Transverse colon (tissue), 4 donors: Measurements from ENCODE around the gene GTF3C1.

Source experiments
- EP300 ChIP-seq: sonication (generic); formaldehyde crosslinking; IDR thresholded peaks from one replicate; pipeline ENCODE4 v1.6.1; 2017; ENCODE audit warnings: antibody characterized with exemption, low read depth
- POLR2A ChIP-seq: fragments of 450-650 bp; IDR thresholded peaks from one replicate; pipeline ENCODE4 v1.6.1; 2016; ENCODE audit warnings: antibody characterized with exemption, mild to moderate bottlenecking, moderate library complexity
- POLR2AphosphoS5 ChIP-seq, 3 donors: sonication (generic); formaldehyde crosslinking; IDR thresholded peaks; one replicate each; pipeline ENCODE4 v1.6.1; 2016; ENCODE audit warnings: antibody characterized with exemption in 3 of 3
- TF ChIP-seq, protein P1 (sequence below), 5 experiments: fragments of 200-600 bp in 3 of 5; fragments of 450-650 bp in 2 of 5; sonication (generic) in 3 of 5; IDR thresholded peaks; 1 replicate in 2 of 5; 2 replicates in 3 of 5; pipeline ENCODE4 v1.5.1; 2016 to 2017; ENCODE audit warnings: antibody characterized with exemption in 5 of 5, inconsistent platforms in 3 of 5, mild to moderate bottlenecking in 2 of 5, moderate library complexity in 1 of 5

- TF ChIP-seq POLR2A, result no peak
- TF ChIP-seq, protein P1, sequence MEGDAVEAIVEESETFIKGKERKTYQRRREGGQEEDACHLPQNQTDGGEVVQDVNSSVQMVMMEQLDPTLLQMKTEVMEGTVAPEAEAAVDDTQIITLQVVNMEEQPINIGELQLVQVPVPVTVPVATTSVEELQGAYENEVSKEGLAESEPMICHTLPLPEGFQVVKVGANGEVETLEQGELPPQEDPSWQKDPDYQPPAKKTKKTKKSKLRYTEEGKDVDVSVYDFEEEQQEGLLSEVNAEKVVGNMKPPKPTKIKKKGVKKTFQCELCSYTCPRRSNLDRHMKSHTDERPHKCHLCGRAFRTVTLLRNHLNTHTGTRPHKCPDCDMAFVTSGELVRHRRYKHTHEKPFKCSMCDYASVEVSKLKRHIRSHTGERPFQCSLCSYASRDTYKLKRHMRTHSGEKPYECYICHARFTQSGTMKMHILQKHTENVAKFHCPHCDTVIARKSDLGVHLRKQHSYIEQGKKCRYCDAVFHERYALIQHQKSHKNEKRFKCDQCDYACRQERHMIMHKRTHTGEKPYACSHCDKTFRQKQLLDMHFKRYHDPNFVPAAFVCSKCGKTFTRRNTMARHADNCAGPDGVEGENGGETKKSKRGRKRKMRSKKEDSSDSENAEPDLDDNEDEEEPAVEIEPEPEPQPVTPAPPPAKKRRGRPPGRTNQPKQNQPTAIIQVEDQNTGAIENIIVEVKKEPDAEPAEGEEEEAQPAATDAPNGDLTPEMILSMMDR (IDR thresholded peaks at IDR 0.05), result no peak
- no peak for TF ChIP-seq POLR2AphosphoS5 (IDR thresholded peaks at IDR 0.05)
- no peak for TF ChIP-seq EP300
These were observed 46.3 kb upstream of the GTF3C1 start for GRCh38 chr16:27595993-27596392.
